A673 (cell line): ENCODE results near the gene LRRC38. TPM values are rescaled to one million over a fixed set of nuclear protein-coding genes. Genes with fewer than 3 reads are reported as not detected.

ENCODE experiments used
- BruUV-seq: library from RNA; stranded (reverse); fragments of 400-500 nt; replicated peaks from 2 replicates; lab custom pipeline; 2021; lab: Mats Ljungman, UMichigan
- CTCF ChIA-PET: fragments of 300-600 bp; sonication (Branson Sonifier 250); formaldehyde crosslinking; loops from one replicate; lab custom pipeline; 2022; ENCODE audit warnings: antibody characterized with exemption; lab: Charles Lee
- POLR2A ChIA-PET: fragments of 300-600 bp; sonication (Branson Sonifier 250); formaldehyde crosslinking; loops from one replicate; lab custom pipeline; 2022; ENCODE audit warnings: antibody characterized with exemption; ENCODE audit not compliant: low non-redundant PET; lab: Charles Lee
- DNase-seq: peaks from one replicate; pipeline ENCODE4 v3.0.0-alpha.2; 2015; ENCODE audit warnings: low spot score
- H3K27ac ChIP-seq: fragments of 200-600 bp; sonication (generic); 2 replicates; pipeline ENCODE4 v1.5.1; 2016; ENCODE audit warnings: mixed run types, low read depth, mild to moderate bottlenecking, mixed read lengths, antibody characterized with exemption, low read length; ENCODE audit not compliant: poor library complexity, severe bottlenecking
- H3K27me3 ChIP-seq: fragments of 200-600 bp; sonication (generic); replicated peaks from 2 replicates; pipeline ENCODE4 v1.6.1; 2017; ENCODE audit warnings: mixed run types, low read depth, mild to moderate bottlenecking, mixed read lengths, antibody characterized with exemption, low read length; ENCODE audit not compliant: insufficient read depth, poor library complexity
- H3K36me3 ChIP-seq: fragments of 200-600 bp; sonication (generic); 2 replicates; pipeline ENCODE4 v1.6.1; 2016; ENCODE audit warnings: mixed run types, mild to moderate bottlenecking, mixed read lengths, antibody characterized with exemption, low read length; ENCODE audit not compliant: insufficient read depth, poor library complexity, severe bottlenecking
- H3K4me1 ChIP-seq: fragments of 200-600 bp; sonication (generic); 2 replicates; pipeline ENCODE4 v1.6.1; 2017; ENCODE audit warnings: mixed run types, mild to moderate bottlenecking, mixed read lengths, antibody characterized with exemption, low read length; ENCODE audit not compliant: insufficient read depth, poor library complexity, severe bottlenecking
- H3K4me3 ChIP-seq: fragments of 200-600 bp; sonication (generic); 2 replicates; pipeline ENCODE4 v1.5.1; 2016; ENCODE audit warnings: low read depth, mixed run types, mild to moderate bottlenecking, mixed read lengths, low read length; ENCODE audit not compliant: poor library complexity, severe bottlenecking
- H3K9me3 ChIP-seq: fragments of 200-600 bp; sonication (generic); 2 replicates; pipeline ENCODE4 v1.6.1; 2016; ENCODE audit warnings: mixed run types, low read depth, mild to moderate bottlenecking, mixed read lengths, antibody characterized with exemption, low read length; ENCODE audit not compliant: poor library complexity, severe bottlenecking
- CTCF ChIP-seq: fragments of 300-800, 200-600 bp; sonication (generic); conservative IDR thresholded peaks from 2 replicates; pipeline ENCODE4 v1.5.1; 2017; ENCODE audit warnings: low read depth, mild to moderate bottlenecking, antibody characterized with exemption, low read length, moderate library complexity, mixed read lengths
- EZH2 ChIP-seq: fragments of 200-600 bp; sonication (generic); IDR thresholded peaks from 2 replicates; pipeline ENCODE4 v1.6.1; 2017; ENCODE audit warnings: borderline replicate concordance, low read depth, mild to moderate bottlenecking, mixed read lengths, antibody characterized with exemption, low read length; ENCODE audit not compliant: poor library complexity, severe bottlenecking
- intact Hi-C: fragments of 100-400 bp; cut with micrococcal nuclease; formaldehyde crosslinking; loops from one replicate; pipeline ENCODE4 v1.10.0; 2022; ENCODE audit not compliant: unreplicated experiment
- total RNA-seq: library from RNA; stranded (reverse); gene quantifications from 2 replicates; pipeline ENCODE4 v1.2.3, GENCODE V29; 2021

LRRC38 gene
- total RNA-seq, 1 experiment from 2014 or later = not detected

GRCh38 chr1:13507075-13507474 is 6.7 kb downstream of the LRRC38 start:
- POLR2A ChIA-PET = no interaction called here
- TF ChIP-seq EZH2 = no peak
- no peak for TF ChIP-seq CTCF
- DNase-seq = no peak
- H3K27me3 ChIP-seq = peaks cover 20% of the 10 kb centered on the region
- no peaks in the 10 kb centered on the region for H3K36me3 ChIP-seq
- intact Hi-C loops = no loop called here
- no peaks in the 10 kb centered on the region for H3K4me1 ChIP-seq
- BruUV-seq = no TSS peak
- CTCF ChIA-PET = no interaction called here
- H3K9me3 ChIP-seq = no peaks in the 10 kb centered on the region
- no peak overlapping the region for H3K4me3 ChIP-seq
- no peak overlapping the region for H3K27ac ChIP-seq

- intact Hi-C loops = no loop called here
- Histone ChIP-seq H3K27ac (no peak overlapping the region), H3K4me3 (no peak overlapping the region), H3K9me3 (no peaks in the 10 kb centered on the region), H3K36me3 (no peaks in the 10 kb centered on the region), H3K4me1 (no peaks in the 10 kb centered on the region), H3K27me3 (no peaks in the 10 kb centered on the region)
- ChIA-PET POLR2A (no interaction called here), CTCF (no interaction called here)
- BruUV-seq = no TSS peak
- TF ChIP-seq EZH2 (no peak), CTCF (no peak)
- no peak for DNase-seq
These were observed 8.8 kb downstream of the LRRC38 start for GRCh38 chr1:13505020-13505419.

- no peak for TF ChIP-seq EZH2
- no peak for TF ChIP-seq CTCF
- ChIA-PET CTCF (no interaction called here), POLR2A (no interaction called here)
- Histone ChIP-seq H3K4me3 (no peak overlapping the region), H3K4me1 (peaks cover 11% of the 10 kb centered on the region), H3K9me3 (no peaks in the 10 kb centered on the region), H3K27ac (no peak overlapping the region), H3K36me3 (no peaks in the 10 kb centered on the region), H3K27me3 (no peaks in the 10 kb centered on the region)
- DNase-seq = no peak
- intact Hi-C loops = no loop called here
- BruUV-seq = no TSS peak
These were observed 13.0 kb downstream of the LRRC38 start for GRCh38 chr1:13500806-13501205.
